Measurements from ENCODE around the gene COX5A.

DNA sequence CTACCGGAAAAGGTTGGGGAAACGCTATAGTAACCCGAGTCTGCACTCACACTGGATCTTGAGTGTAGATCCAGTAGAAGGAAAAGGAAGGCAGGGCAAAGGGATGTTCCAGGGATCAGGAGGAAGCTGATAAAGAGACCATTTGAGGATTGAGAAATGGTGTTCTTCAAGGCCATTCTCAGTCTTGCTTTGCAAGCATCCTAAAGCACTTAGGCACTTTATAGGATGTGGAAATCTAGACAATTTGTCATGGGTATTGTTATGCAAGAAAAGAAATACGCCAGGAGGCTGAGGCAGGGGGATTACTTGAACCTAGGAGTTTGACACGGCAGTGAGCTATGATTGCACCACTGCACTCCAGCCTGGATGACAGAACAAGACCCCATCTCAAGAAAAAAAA, 44.3 kb upstream of the COX5A start:
- TF ChIP-seq, protein P1, sequence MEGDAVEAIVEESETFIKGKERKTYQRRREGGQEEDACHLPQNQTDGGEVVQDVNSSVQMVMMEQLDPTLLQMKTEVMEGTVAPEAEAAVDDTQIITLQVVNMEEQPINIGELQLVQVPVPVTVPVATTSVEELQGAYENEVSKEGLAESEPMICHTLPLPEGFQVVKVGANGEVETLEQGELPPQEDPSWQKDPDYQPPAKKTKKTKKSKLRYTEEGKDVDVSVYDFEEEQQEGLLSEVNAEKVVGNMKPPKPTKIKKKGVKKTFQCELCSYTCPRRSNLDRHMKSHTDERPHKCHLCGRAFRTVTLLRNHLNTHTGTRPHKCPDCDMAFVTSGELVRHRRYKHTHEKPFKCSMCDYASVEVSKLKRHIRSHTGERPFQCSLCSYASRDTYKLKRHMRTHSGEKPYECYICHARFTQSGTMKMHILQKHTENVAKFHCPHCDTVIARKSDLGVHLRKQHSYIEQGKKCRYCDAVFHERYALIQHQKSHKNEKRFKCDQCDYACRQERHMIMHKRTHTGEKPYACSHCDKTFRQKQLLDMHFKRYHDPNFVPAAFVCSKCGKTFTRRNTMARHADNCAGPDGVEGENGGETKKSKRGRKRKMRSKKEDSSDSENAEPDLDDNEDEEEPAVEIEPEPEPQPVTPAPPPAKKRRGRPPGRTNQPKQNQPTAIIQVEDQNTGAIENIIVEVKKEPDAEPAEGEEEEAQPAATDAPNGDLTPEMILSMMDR (conservative IDR thresholded peaks at IDR 0.05; ENCODE audit: low read length), result no peak
- no peak for TF ChIP-seq EZH2phosphoT487 (IDR thresholded peaks at IDR 0.05; ENCODE audit: borderline replicate concordance, low read depth, low read length)
